ENCODE measurements around the gene PIP5K1B. TPM values are rescaled to one million over a fixed set of nuclear protein-coding genes. Genes with fewer than 3 reads are reported as not detected.

Gene PIP5K1B
- total and polyA plus RNA-seq, 10 of the 15 experiments (the other 5 are each of a cell fraction or from before 2014, with no cell fraction given) = 6.8 to 16.3 (median 10.6) TPM

DNA sequence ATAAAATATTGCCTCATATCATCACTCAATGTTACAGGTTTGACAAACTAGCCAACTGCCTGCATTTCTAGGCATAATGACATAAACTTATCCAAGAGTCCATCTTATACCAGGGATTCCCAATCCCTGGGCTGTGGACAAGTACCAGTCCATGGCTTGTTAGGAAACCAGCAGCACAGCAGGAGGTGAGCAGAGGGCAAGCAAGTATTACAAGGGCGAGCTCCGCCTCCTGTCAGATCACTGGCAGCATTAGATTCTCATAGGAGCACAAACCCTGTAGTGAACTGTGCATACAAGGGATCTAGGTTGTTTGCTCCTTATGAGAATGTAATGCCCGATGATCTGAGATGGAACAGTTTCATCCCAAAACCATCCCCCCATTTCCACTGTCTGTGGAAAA lies 164.0 kb downstream of the PIP5K1B start (continued):
- TF ChIP-seq, protein P1, sequence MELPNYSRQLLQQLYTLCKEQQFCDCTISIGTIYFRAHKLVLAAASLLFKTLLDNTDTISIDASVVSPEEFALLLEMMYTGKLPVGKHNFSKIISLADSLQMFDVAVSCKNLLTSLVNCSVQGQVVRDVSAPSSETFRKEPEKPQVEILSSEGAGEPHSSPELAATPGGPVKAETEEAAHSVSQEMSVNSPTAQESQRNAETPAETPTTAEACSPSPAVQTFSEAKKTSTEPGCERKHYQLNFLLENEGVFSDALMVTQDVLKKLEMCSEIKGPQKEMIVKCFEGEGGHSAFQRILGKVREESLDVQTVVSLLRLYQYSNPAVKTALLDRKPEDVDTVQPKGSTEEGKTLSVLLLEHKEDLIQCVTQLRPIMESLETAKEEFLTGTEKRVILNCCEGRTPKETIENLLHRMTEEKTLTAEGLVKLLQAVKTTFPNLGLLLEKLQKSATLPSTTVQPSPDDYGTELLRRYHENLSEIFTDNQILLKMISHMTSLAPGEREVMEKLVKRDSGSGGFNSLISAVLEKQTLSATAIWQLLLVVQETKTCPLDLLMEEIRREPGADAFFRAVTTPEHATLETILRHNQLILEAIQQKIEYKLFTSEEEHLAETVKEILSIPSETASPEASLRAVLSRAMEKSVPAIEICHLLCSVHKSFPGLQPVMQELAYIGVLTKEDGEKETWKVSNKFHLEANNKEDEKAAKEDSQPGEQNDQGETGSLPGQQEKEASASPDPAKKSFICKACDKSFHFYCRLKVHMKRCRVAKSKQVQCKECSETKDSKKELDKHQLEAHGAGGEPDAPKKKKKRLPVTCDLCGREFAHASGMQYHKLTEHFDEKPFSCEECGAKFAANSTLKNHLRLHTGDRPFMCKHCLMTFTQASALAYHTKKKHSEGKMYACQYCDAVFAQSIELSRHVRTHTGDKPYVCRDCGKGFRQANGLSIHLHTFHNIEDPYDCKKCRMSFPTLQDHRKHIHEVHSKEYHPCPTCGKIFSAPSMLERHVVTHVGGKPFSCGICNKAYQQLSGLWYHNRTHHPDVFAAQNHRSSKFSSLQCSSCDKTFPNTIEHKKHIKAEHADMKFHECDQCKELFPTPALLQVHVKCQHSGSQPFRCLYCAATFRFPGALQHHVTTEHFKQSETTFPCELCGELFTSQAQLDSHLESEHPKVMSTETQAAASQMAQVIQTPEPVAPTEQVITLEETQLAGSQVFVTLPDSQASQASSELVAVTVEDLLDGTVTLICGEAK (IDR thresholded peaks at IDR 0.05; ENCODE audit: borderline replicate concordance) = no peak
- no peak for TF ChIP-seq YBX1 (IDR thresholded peaks at IDR 0.05)

DNA sequence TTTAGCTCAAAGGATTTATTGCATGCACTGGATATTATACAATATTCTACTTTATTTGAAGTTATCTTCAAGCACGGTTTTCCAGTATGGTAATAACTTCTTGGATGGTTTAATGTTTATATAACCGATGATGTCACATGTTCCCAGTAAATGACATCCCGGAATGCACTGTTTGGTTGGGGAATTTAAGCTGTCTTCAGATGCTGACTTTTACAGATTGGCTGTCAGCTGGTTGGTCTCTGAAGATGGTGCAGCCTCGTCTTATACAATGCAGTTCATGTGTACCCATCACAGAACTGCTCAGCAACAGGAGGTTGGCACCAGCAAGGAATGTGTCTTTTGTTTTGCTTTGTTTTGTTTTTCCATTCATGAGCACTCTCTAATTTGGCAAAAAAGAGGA lies 165.0 kb downstream of the PIP5K1B start:
- ChIA-PET SMC1A (ENCODE audit: uncharacterized antibody, unreplicated experiment) (interaction anchor here (0.6 to 1.2 kb wide), 2 partner anchors 79 to 123 kb away, joined by 3 read pairs; no protein-coding TSS in a partner anchor), POLR2A (no interaction called here), RAD21 (ENCODE audit: unreplicated experiment) (no interaction called here), CTCF (interaction anchor here (0.7 kb wide), 1 partner anchor 25 kb away, joined by 3 read pairs; no protein-coding TSS in a partner anchor)
- no peak overlapping the region for H3K4me2 ChIP-seq (ENCODE audit: control insufficient read depth, insufficient read depth)
- in situ Hi-C loops (cut with MboI) (no loop called here), intact Hi-C loops (cut with micrococcal nuclease; ENCODE audit: unreplicated experiment) (no loop called here)
- no peak for TF ChIP-seq KDM1A (IDR thresholded peaks at IDR 0.05; ENCODE audit: borderline replicate concordance)
- TF ChIP-seq TCF3 (IDR thresholded peaks at IDR 0.05; ENCODE audit: borderline replicate concordance, insufficient read depth, low read depth, low read length) = no peak
- TF ChIP-seq IKZF1 (conservative IDR thresholded peaks at IDR 0.05) = no peak
- TF ChIP-seq, protein P2, sequence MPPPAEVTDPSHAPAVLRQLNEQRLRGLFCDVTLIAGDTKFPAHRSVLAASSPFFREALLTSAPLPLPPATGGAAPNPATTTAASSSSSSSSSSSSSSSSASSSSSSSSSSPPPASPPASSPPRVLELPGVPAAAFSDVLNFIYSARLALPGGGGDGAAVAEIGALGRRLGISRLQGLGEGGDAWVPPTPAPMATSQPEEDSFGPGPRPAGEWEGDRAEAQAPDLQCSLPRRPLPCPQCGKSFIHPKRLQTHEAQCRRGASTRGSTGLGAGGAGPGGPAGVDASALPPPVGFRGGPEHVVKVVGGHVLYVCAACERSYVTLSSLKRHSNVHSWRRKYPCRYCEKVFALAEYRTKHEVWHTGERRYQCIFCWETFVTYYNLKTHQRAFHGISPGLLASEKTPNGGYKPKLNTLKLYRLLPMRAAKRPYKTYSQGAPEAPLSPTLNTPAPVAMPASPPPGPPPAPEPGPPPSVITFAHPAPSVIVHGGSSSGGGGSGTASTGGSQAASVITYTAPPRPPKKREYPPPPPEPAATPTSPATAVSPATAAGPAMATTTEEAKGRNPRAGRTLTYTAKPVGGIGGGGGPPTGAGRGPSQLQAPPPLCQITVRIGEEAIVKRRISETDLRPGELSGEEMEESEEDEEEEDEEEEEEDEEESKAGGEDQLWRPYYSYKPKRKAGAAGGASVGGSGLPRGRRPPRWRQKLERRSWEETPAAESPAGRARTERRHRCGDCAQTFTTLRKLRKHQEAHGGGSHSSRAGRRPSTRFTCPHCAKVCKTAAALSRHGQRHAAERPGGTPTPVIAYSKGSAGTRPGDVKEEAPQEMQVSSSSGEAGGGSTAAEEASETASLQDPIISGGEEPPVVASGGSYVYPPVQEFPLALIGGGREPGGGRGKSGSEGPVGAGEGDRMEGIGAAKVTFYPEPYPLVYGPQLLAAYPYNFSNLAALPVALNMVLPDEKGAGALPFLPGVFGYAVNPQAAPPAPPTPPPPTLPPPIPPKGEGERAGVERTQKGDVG (CRISPR knock-in tag; IDR thresholded peaks at IDR 0.05) = no peak
- TF ChIP-seq TCF12 (IDR thresholded peaks at IDR 0.05; ENCODE audit: low read depth, low read length) = no peak
- TF ChIP-seq, protein P3, sequence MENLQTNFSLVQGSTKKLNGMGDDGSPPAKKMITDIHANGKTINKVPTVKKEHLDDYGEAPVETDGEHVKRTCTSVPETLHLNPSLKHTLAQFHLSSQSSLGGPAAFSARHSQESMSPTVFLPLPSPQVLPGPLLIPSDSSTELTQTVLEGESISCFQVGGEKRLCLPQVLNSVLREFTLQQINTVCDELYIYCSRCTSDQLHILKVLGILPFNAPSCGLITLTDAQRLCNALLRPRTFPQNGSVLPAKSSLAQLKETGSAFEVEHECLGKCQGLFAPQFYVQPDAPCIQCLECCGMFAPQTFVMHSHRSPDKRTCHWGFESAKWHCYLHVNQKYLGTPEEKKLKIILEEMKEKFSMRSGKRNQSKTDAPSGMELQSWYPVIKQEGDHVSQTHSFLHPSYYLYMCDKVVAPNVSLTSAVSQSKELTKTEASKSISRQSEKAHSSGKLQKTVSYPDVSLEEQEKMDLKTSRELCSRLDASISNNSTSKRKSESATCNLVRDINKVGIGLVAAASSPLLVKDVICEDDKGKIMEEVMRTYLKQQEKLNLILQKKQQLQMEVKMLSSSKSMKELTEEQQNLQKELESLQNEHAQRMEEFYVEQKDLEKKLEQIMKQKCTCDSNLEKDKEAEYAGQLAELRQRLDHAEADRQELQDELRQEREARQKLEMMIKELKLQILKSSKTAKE (IDR thresholded peaks at IDR 0.05; ENCODE audit: low read depth, poor library complexity, severe bottlenecking) = no peak
- no peak for TF ChIP-seq NFIC (IDR thresholded peaks at IDR 0.05; ENCODE audit: low read depth, low read length)
- no peak for TF ChIP-seq YBX1 (IDR thresholded peaks at IDR 0.05)
- no peak for TF ChIP-seq KAT2A (conservative IDR thresholded peaks at IDR 0.05; ENCODE audit: control insufficient read depth, low read depth, low read length)
- H3K4me1 ChIP-seq (ENCODE audit: control insufficient read depth, insufficient read depth, low read length) = no peaks in the 10 kb centered on the region
- H3K27me3 ChIP-seq (replicated peaks in 1 of 2; ENCODE audit: control insufficient read depth in 2 of 2, insufficient read depth in 2 of 2, low read length in 1 of 2) = no peaks in the 10 kb centered on the region
- H3K79me2 ChIP-seq (ENCODE audit: control insufficient read depth, insufficient read depth, low read length) = no peaks in the 10 kb centered on the region
- no peak overlapping the region for H3K4me3 ChIP-seq
- H3K9ac ChIP-seq (ENCODE audit: control insufficient read depth, insufficient read depth, low read length) = no peak overlapping the region
- no peak overlapping the region for H3K27ac ChIP-seq (ENCODE audit: control insufficient read depth, insufficient read depth)
- H3K9me3 ChIP-seq (replicated peaks; ENCODE audit: control insufficient read depth, insufficient read depth, low read length) = no peaks in the 10 kb centered on the region
- BruUV-seq (replicated peaks) = no TSS peak
- DNase-seq (ENCODE audit: low read depth, low spot score) (no peak), FAIRE-seq (no peak), ATAC-seq (no peak)
- H3K36me3 ChIP-seq (ENCODE audit: control insufficient read depth in 2 of 2, insufficient read depth in 2 of 2, low read length in 1 of 2) = peaks cover 0 to 3% of the 10 kb centered on the region in 2 experiments; a peak in 1 of 4 replicates
- H4K20me1 ChIP-seq (ENCODE audit: control insufficient read depth, insufficient read depth) = no peaks in the 10 kb centered on the region
- 68% methylated on average over 4 of the region's 4 CpGs for WGBS (ENCODE audit: insufficient coverage, insufficient replicate concordance, low lambda C conversion rate, missing lambda C conversion rate)
- H2AFZ ChIP-seq (ENCODE audit: control insufficient read depth, low read depth, low read length) = no peak overlapping the region
